Activated CD8-positive, alpha-beta T cell treated with anti-CD3 and anti-CD28 coated beads for 36 hours (primary cell): ENCODE results near the gene MMP8. TPM values are rescaled to one million over a fixed set of nuclear protein-coding genes. Genes with fewer than 3 reads are reported as not detected.

Experiments used
- ATAC-seq: fragments of 200-7000 bp; cut with Tn5 transposase; one replicate; pipeline ENCODE4 v1.10.0; 2021; ENCODE audit warnings: mild to moderate bottlenecking, moderate library complexity
- CTCF ChIA-PET: fragments of 350-600 bp; sonication (Branson Sonifier 250); formaldehyde crosslinking; loops from one replicate; lab custom pipeline; 2021; ENCODE audit warnings: antibody characterized with exemption; lab: Charles Lee
- POLR2A ChIA-PET: fragments of 350-600 bp; sonication (Branson Sonifier 250); formaldehyde crosslinking; loops from one replicate; lab custom pipeline; 2021; ENCODE audit warnings: antibody characterized with exemption; lab: Charles Lee
- DNase-seq: peaks from one replicate; pipeline ENCODE4 v3.0.0-alpha.2; 2020
- H3K27ac Mint-ChIP-seq: one replicate; pipeline ENCODE4 v1.8.0; 2021; ENCODE audit warnings: mild to moderate bottlenecking, mixed read lengths
- H3K27me3 Mint-ChIP-seq: one replicate; pipeline ENCODE4 v1.8.0; 2021; ENCODE audit warnings: mixed read lengths
- H3K36me3 Mint-ChIP-seq: one replicate; pipeline ENCODE4 v1.8.0; 2021; ENCODE audit warnings: low read depth, mixed read lengths
- H3K4me1 Mint-ChIP-seq: one replicate; pipeline ENCODE4 v1.8.0; 2021; ENCODE audit warnings: low read depth, mixed read lengths
- H3K4me3 Mint-ChIP-seq: one replicate; pipeline ENCODE4 v1.8.0; 2021; ENCODE audit warnings: mild to moderate bottlenecking, moderate library complexity, mixed read lengths
- H3K9me3 Mint-ChIP-seq: one replicate; pipeline ENCODE4 v1.8.0; 2021; ENCODE audit warnings: mixed read lengths
- CTCF ChIP-seq: fragments of 200-600 bp; IDR thresholded peaks from one replicate; pipeline ENCODE4 v1.8.0; 2022; ENCODE audit warnings: antibody characterized with exemption, mild to moderate bottlenecking
- intact Hi-C: fragments of 100-400 bp; cut with micrococcal nuclease; formaldehyde crosslinking; loops from one replicate; pipeline ENCODE4 v1.10.0; 2022
- total RNA-seq, 2 experiments: library from RNA; stranded (reverse); gene quantifications; one replicate each; pipeline ENCODE4 v1.2.3, GENCODE V29; 2021

MMP8 gene
- total RNA-seq, 2 experiments from 2014 or later = not detected

GRCh38 chr11:102709201-102709945, 15.4 kb downstream of the MMP8 start:
- Mint-ChIP-seq H3K27me3 (peaks cover 9% of the 10 kb centered on the region), H3K4me1 (no peaks in the 10 kb centered on the region), H3K27ac (no peak overlapping the region), H3K9me3 (no peaks in the 10 kb centered on the region), H3K4me3 (no peak overlapping the region), H3K36me3 (no peaks in the 10 kb centered on the region)
- no peak for TF ChIP-seq CTCF
- intact Hi-C loops = no loop called here
- ChIA-PET POLR2A (interaction anchor here (0.6 kb wide), 1 partner anchor 149 kb away, joined by 3 read pairs; no protein-coding TSS in a partner anchor), CTCF (interaction anchor here (1.2 to 1.4 kb wide), 2 partner anchors 25 to 45 kb away, joined by 3 to 5 read pairs; no protein-coding TSS in a partner anchor)
- no peak for ATAC-seq
- DNase-seq = no peak

- Mint-ChIP-seq H3K4me3 (no peak overlapping the region), H3K27me3 (peaks cover 9% of the 10 kb centered on the region), H3K36me3 (no peaks in the 10 kb centered on the region), H3K9me3 (no peaks in the 10 kb centered on the region), H3K27ac (no peak overlapping the region), H3K4me1 (peaks cover 2% of the 10 kb centered on the region)
- no peak for DNase-seq
- intact Hi-C loops = no loop called here
- CTCF ChIA-PET = interaction anchor here (1.2 to 1.4 kb wide), 2 partner anchors 25 to 44 kb away, joined by 3 to 5 read pairs; no protein-coding TSS in a partner anchor
- POLR2A ChIA-PET = interaction anchor here (0.6 kb wide), 1 partner anchor 150 kb away, joined by 3 read pairs; no protein-coding TSS in a partner anchor
- TF ChIP-seq CTCF = no peak
- ATAC-seq = no peak
Observed at GRCh38 chr11:102708654-102709053, 16.1 kb downstream of the MMP8 start.

- Mint-ChIP-seq H3K4me3 (no peak within 1 kb of the TSS), H3K9me3 (no peaks in the 10 kb centered on the region), H3K27me3 (peaks cover 8% of the 10 kb centered on the region), H3K36me3 (no peaks in the 10 kb centered on the region), H3K27ac (no peak within 1 kb of the TSS), H3K4me1 (peaks cover 2% of the 10 kb centered on the region)
- no peak for TF ChIP-seq CTCF
- CTCF ChIA-PET = interaction anchor here (1.3 kb wide), 1 partner anchor 28 kb away, joined by 4 read pairs; no protein-coding TSS in a partner anchor
- POLR2A ChIA-PET = no interaction called here
- intact Hi-C loops = no loop called here
- ATAC-seq (no peak), DNase-seq (no peak)
Observed at GRCh38 chr11:102705626-102706025, 19.1 kb downstream of the MMP8 start, which contains the start of gene MMP27. TSS of gene MMP27 (minus strand) at chr11:102705769. CDS start at chr11:102705714, 55 bp downstream.

DNA sequence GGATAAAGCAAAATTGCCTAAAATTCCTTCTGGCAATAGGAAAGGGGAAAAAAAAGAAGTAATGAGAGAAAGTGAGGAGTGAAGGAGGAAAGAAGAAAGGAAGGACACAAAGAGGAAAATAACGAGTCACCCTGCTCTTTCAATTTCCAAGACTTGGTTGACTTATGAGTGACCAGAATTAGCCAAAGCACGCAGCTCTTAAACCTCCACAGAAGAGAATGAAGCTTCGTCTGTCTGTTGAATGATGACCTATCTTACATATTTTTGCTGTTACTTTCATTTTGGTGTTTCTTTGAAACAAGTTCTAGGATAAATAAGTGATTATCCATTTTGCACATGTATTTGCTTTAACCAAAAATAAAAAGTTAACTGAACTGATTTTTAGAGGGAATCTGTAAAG, 19.9 kb downstream of the MMP8 start:
- ATAC-seq (no peak), DNase-seq (no peak)
- CTCF ChIA-PET = no interaction called here
- Mint-ChIP-seq H3K27ac (no peak overlapping the region), H3K27me3 (peaks cover 8% of the 10 kb centered on the region), H3K36me3 (no peaks in the 10 kb centered on the region), H3K9me3 (no peaks in the 10 kb centered on the region), H3K4me3 (no peak overlapping the region), H3K4me1 (peaks cover 2% of the 10 kb centered on the region)
- intact Hi-C loops = no loop called here
- TF ChIP-seq CTCF = no peak
- POLR2A ChIA-PET = no interaction called here

DNA sequence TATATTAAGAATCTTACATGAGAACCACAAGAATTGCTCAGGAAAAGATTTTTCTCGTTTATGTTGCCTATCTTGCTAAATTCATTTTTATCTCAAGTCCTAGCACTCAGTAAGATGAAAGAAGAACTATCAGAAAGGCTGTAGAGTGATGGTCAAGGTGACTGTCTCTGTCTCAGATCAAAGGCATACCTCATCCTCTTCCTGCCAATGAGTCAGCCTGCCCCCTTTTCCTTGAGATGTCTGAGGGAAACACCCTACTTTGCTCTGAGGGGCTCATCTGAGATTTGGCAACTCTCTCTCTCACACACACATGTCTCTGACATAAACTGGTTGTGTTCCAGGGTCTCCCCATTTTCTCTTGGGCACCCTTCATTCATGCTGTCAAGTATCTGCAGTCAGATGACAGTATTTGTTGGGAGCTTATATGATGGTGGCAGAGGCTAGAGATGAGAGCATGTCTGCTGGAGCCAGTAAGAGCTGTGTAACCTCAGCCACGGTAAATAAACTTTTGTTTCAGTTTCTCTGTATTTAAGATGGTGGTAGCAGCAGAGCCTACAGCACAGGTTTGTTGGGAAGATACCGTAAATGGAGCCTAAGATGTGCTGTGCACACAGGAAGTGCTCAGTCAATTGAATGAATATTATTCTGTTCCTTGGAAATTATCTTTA, 20.8 kb downstream of the MMP8 start:
- no peak overlapping the region for H3K27ac Mint-ChIP-seq
- ATAC-seq (peak; percentile 65), DNase-seq (peak; percentile 2)
- no peaks in the 10 kb centered on the region for H3K36me3 Mint-ChIP-seq
- intact Hi-C loops = no loop called here
- H3K4me3 Mint-ChIP-seq = no peak overlapping the region
- CTCF ChIA-PET = no interaction called here
- H3K27me3 Mint-ChIP-seq = peaks cover 5% of the 10 kb centered on the region
- peaks cover 2% of the 10 kb centered on the region for H3K4me1 Mint-ChIP-seq
- no peaks in the 10 kb centered on the region for H3K9me3 Mint-ChIP-seq
- POLR2A ChIA-PET = no interaction called here
- TF ChIP-seq CTCF = no peak
